ENCODE data around the gene POLN.

DNA sequence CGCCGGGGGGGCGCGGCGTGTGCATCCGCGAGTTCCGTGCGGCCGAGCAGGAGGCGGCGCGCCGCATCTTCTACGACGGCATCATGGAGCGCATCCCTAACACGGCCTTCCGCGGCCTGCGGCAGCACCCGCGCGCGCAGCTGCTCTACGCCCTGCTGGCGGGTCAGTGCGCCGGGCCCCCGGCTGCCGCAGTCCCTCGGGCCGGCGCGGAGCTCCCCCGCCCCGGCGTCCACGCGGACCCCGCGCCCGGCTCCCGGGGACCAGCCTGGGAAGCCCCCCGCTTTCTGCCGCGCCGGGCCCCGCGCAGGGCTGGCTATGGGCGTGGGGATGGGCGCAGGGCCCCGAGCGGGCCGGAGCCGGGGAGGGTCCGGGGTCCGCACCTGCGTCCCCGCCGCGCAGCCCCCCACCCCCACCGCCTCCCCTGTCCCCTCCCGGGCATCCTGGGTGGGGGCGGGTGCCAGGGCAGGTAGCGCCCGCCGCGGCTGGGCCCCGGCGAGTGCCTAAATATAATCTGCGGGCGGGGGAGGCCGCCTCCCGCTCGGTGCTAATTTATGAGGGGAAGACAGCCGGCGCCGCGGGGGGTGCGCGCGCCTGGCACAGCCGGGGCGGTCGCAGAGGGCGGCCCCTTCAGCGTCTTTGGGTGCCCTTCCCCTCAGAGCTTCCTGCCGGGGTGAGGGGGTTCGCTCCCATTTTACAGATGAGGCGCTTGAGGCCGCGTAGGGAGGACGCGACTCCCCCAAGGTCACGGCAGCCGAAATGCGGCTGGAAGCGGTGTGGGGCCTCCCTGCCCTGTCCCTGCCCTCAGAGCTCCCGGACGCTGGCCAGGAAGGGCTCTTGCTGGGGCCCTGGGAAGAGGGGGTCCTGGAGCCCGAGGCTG, 182.0 kb downstream of the POLN start:
- TF ChIP-seq, protein P1, sequence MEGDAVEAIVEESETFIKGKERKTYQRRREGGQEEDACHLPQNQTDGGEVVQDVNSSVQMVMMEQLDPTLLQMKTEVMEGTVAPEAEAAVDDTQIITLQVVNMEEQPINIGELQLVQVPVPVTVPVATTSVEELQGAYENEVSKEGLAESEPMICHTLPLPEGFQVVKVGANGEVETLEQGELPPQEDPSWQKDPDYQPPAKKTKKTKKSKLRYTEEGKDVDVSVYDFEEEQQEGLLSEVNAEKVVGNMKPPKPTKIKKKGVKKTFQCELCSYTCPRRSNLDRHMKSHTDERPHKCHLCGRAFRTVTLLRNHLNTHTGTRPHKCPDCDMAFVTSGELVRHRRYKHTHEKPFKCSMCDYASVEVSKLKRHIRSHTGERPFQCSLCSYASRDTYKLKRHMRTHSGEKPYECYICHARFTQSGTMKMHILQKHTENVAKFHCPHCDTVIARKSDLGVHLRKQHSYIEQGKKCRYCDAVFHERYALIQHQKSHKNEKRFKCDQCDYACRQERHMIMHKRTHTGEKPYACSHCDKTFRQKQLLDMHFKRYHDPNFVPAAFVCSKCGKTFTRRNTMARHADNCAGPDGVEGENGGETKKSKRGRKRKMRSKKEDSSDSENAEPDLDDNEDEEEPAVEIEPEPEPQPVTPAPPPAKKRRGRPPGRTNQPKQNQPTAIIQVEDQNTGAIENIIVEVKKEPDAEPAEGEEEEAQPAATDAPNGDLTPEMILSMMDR (IDR thresholded peaks at IDR 0.05): no peak
- TF ChIP-seq EP300 (IDR thresholded peaks at IDR 0.05) (no peak), POLR2A (IDR thresholded peaks at IDR 0.05) (no peak)
